ENCODE measurements around the gene ZNF335. TPM values are rescaled to one million over a fixed set of nuclear protein-coding genes. Genes with fewer than 3 reads are reported as not detected.
A peak's percentile ranks its signal among the peaks of the same experiment; 100 is the strongest.

The ZNF335 gene
- total and polyA plus RNA-seq, 2 of the 13 experiments (the other 11 are each of a cell fraction or from before 2014, with no cell fraction given): 9.7 to 13.7 TPM

DNA sequence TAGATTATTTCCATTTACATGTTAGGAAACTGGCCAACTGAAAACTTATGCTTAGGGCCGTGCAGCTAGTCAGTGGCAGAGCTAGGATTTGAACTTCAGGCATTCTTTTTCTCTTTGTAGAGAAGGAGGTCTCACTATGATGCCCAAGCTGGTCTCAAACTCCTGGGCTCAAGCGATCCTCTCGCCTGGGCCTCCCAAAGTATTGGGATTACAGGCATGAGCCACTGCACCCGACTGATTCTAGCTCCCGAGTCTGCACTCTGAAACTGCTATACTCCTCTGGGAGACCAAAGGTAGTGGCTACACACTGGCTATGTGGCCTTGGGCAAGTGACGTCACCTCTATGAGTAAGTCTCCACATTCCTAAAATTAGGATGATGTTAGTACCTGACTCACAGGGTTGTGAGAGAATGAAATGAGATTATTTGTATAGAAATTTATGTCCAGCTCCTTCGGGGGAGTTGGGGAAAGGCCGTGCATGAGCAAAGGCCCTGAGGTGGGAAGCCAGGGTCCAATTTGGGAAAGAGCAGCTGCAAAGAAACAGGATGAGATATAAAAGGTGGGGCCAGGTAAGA is 66.4 kb downstream of the ZNF335 start (continued):
- TF ChIP-seq, protein P1, sequence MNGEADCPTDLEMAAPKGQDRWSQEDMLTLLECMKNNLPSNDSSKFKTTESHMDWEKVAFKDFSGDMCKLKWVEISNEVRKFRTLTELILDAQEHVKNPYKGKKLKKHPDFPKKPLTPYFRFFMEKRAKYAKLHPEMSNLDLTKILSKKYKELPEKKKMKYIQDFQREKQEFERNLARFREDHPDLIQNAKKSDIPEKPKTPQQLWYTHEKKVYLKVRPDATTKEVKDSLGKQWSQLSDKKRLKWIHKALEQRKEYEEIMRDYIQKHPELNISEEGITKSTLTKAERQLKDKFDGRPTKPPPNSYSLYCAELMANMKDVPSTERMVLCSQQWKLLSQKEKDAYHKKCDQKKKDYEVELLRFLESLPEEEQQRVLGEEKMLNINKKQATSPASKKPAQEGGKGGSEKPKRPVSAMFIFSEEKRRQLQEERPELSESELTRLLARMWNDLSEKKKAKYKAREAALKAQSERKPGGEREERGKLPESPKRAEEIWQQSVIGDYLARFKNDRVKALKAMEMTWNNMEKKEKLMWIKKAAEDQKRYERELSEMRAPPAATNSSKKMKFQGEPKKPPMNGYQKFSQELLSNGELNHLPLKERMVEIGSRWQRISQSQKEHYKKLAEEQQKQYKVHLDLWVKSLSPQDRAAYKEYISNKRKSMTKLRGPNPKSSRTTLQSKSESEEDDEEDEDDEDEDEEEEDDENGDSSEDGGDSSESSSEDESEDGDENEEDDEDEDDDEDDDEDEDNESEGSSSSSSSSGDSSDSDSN (CRISPR knock-in tag; IDR thresholded peaks at IDR 0.05): no peak; the same call in 1 of the 2 replicates
- TF ChIP-seq CERS6 (CRISPR knock-in tag; IDR thresholded peaks at IDR 0.05) (no peak), NFIC (IDR thresholded peaks at IDR 0.05; ENCODE audit: low read length) (no peak), ZBTB7A (CRISPR knock-in tag; IDR thresholded peaks at IDR 0.05) (no peak), KLF13 (CRISPR knock-in tag; IDR thresholded peaks at IDR 0.05) (no peak), TOPORS (CRISPR knock-in tag; IDR thresholded peaks at IDR 0.05) (no peak), BRCA1 (CRISPR knock-in tag; IDR thresholded peaks at IDR 0.05) (no peak), SALL2 (CRISPR knock-in tag; IDR thresholded peaks at IDR 0.05) (no peak), MTF2 (CRISPR knock-in tag; IDR thresholded peaks at IDR 0.05; ENCODE audit: borderline replicate concordance) (no peak), ZNF335 (CRISPR knock-in tag; IDR thresholded peaks at IDR 0.05) (peak; percentile 20; the same call in 1 of the 2 replicates), ZNF550 (CRISPR knock-in tag; IDR thresholded peaks at IDR 0.05; ENCODE audit: borderline replicate concordance) (no peak), FOXM1 (CRISPR knock-in tag; IDR thresholded peaks at IDR 0.05) (no peak), IRF9 (CRISPR knock-in tag; IDR thresholded peaks at IDR 0.05; ENCODE audit: borderline replicate concordance) (no peak), RBM22 (optimal IDR thresholded peaks at IDR 0.05; ENCODE audit: low read length) (no peak)
- TF ChIP-seq, protein P2, sequence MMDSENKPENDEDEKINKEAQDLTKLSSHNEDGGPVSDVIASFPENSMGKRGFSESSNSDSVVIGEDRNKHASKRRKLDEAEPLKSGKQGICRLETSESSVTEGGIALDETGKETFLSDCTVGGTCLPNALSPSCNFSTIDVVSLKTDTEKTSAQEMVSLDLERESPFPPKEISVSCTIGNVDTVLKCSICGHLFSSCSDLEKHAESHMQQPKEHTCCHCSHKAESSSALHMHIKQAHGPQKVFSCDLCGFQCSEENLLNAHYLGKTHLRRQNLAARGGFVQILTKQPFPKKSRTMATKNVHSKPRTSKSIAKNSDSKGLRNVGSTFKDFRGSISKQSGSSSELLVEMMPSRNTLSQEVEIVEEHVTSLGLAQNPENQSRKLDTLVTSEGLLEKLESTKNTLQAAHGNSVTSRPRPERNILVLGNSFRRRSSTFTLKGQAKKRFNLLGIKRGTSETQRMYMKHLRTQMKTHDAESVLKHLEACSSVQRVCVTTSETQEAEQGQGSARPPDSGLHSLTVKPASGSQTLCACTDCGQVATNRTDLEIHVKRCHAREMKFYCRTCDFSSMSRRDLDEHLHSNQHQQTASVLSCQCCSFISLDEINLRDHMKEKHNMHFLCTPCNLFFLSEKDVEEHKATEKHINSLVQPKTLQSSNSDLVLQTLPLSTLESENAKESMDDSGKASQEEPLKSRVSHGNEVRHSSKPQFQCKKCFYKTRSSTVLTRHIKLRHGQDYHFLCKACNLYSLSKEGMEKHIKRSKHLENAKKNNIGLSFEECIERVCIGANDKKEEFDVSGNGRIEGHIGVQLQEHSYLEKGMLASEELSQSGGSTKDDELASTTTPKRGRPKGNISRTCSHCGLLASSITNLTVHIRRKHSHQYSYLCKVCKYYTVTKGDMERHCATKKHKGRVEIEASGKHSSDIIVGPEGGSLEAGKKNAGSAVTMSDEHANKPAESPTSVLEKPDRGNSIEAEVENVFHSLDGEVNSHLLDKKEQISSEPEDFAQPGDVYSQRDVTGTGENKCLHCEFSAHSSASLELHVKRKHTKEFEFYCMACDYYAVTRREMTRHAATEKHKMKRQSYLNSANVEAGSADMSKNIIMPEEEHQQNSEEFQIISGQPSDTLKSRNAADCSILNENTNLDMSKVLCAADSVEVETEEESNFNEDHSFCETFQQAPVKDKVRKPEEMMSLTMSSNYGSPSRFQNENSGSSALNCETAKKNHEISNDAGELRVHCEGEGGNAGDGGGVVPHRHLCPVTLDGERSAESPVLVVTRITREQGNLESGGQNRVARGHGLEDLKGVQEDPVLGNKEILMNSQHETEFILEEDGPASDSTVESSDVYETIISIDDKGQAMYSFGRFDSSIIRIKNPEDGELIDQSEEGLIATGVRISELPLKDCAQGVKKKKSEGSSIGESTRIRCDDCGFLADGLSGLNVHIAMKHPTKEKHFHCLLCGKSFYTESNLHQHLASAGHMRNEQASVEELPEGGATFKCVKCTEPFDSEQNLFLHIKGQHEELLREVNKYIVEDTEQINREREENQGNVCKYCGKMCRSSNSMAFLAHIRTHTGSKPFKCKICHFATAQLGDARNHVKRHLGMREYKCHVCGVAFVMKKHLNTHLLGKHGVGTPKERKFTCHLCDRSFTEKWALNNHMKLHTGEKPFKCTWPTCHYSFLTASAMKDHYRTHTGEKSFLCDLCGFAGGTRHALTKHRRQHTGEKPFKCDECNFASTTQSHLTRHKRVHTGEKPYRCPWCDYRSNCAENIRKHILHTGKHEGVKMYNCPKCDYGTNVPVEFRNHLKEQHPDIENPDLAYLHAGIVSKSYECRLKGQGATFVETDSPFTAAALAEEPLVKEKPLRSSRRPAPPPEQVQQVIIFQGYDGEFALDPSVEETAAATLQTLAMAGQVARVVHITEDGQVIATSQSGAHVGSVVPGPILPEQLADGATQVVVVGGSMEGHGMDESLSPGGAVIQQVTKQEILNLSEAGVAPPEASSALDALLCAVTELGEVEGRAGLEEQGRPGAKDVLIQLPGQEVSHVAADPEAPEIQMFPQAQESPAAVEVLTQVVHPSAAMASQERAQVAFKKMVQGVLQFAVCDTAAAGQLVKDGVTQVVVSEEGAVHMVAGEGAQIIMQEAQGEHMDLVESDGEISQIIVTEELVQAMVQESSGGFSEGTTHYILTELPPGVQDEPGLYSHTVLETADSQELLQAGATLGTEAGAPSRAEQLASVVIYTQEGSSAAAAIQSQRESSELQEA (CRISPR knock-in tag; IDR thresholded peaks at IDR 0.05; ENCODE audit: not compliant biosample characterization): no peak

Measured in HepG2 (cell line).